ENCODE results near the gene HIP1.

- TF ChIP-seq, protein P1, sequence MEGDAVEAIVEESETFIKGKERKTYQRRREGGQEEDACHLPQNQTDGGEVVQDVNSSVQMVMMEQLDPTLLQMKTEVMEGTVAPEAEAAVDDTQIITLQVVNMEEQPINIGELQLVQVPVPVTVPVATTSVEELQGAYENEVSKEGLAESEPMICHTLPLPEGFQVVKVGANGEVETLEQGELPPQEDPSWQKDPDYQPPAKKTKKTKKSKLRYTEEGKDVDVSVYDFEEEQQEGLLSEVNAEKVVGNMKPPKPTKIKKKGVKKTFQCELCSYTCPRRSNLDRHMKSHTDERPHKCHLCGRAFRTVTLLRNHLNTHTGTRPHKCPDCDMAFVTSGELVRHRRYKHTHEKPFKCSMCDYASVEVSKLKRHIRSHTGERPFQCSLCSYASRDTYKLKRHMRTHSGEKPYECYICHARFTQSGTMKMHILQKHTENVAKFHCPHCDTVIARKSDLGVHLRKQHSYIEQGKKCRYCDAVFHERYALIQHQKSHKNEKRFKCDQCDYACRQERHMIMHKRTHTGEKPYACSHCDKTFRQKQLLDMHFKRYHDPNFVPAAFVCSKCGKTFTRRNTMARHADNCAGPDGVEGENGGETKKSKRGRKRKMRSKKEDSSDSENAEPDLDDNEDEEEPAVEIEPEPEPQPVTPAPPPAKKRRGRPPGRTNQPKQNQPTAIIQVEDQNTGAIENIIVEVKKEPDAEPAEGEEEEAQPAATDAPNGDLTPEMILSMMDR (IDR thresholded peaks at IDR 0.05; ENCODE audit: insufficient read depth, low read depth, low read length) = no peak
- no peak for TF ChIP-seq EZH2 (IDR thresholded peaks at IDR 0.05; ENCODE audit: insufficient read depth, low read length)
Observed at GRCh38 chr7:75716992-75717626, 21.6 kb downstream of the HIP1 start.

Data from astrocyte (in vitro differentiated cells and primary cell).